ENCODE data around the gene AKR7A2.

The AKR7A2 gene

DNA sequence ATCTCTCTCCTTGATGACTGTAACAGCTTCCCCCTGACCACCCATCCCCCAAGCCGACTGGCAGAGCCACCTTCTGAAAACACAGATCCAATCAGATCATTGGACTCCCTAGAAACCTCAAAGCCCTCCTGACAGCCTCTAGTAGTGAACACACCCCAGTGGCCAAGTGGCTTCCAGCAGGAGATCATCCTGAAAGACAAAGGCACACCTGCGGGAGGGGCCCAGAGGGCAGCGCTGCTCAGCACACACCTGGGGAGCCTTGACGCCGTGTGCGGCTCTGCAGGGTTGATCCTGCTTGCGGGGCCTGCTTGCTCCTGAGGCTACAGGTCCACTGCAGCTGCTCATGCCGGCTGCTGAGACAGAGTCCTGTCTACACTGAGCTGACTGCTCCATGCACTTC, 41.7 kb upstream of the AKR7A2 start:
- H3K27ac ChIP-seq, result no peak overlapping the region
- H3K9me3 ChIP-seq (ENCODE audit: control insufficient read depth, low read length), result no peaks in the 10 kb centered on the region
- no peak overlapping the region for H3K4me2 ChIP-seq (ENCODE audit: low read length)
- TF ChIP-seq, protein P1, sequence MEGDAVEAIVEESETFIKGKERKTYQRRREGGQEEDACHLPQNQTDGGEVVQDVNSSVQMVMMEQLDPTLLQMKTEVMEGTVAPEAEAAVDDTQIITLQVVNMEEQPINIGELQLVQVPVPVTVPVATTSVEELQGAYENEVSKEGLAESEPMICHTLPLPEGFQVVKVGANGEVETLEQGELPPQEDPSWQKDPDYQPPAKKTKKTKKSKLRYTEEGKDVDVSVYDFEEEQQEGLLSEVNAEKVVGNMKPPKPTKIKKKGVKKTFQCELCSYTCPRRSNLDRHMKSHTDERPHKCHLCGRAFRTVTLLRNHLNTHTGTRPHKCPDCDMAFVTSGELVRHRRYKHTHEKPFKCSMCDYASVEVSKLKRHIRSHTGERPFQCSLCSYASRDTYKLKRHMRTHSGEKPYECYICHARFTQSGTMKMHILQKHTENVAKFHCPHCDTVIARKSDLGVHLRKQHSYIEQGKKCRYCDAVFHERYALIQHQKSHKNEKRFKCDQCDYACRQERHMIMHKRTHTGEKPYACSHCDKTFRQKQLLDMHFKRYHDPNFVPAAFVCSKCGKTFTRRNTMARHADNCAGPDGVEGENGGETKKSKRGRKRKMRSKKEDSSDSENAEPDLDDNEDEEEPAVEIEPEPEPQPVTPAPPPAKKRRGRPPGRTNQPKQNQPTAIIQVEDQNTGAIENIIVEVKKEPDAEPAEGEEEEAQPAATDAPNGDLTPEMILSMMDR (IDR thresholded peaks at IDR 0.05), result no peak
- H3K36me3 ChIP-seq (ENCODE audit: control insufficient read depth, insufficient read depth, low read length), result no peaks in the 10 kb centered on the region
- H3K27me3 ChIP-seq (ENCODE audit: control insufficient read depth, insufficient read depth, low read length), result no peaks in the 10 kb centered on the region
- no peaks in the 10 kb centered on the region for H3K79me2 ChIP-seq
- no peak overlapping the region for H2AFZ ChIP-seq
- H3K4me3 ChIP-seq (ENCODE audit: low read depth, low read length), result no peak overlapping the region
- H3K9ac ChIP-seq, result no peak overlapping the region
- H3K4me1 ChIP-seq, result no peaks in the 10 kb centered on the region

DNA sequence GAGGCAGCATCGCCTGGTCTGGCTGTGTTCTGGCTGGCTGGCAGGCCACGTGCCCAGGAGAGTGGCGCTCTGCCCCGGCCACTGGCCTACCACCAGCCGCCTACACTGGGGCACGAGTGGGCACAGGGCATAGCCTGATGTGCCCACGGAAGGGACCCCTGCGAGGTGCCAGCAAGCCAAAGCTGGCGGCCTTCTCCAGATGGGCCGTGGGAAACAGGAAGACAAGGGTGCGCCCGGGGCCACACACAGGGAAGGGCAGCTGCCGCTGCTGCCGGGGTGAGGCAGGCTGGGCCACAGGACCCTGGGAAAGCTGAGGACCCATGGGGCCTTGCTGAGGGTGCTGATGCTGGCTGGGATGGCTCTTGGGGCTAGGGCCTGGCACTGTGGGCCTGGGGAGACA, 40.9 kb upstream of the AKR7A2 start:
- H3K9me3 ChIP-seq (ENCODE audit: control insufficient read depth, low read length), result no peaks in the 10 kb centered on the region
- H3K27ac ChIP-seq, result no peak overlapping the region
- no peak overlapping the region for H3K4me2 ChIP-seq (ENCODE audit: low read length)
- H2AFZ ChIP-seq, result no peak overlapping the region
- no peak overlapping the region for H3K4me3 ChIP-seq (ENCODE audit: low read depth, low read length)
- no peaks in the 10 kb centered on the region for H3K36me3 ChIP-seq (ENCODE audit: control insufficient read depth, insufficient read depth, low read length)
- no peaks in the 10 kb centered on the region for H3K4me1 ChIP-seq
- H3K9ac ChIP-seq, result no peak overlapping the region
- TF ChIP-seq, protein P1 (IDR thresholded peaks at IDR 0.05), result no peak
- H3K27me3 ChIP-seq (ENCODE audit: control insufficient read depth, insufficient read depth, low read length), result no peaks in the 10 kb centered on the region
- no peaks in the 10 kb centered on the region for H3K79me2 ChIP-seq

DNA sequence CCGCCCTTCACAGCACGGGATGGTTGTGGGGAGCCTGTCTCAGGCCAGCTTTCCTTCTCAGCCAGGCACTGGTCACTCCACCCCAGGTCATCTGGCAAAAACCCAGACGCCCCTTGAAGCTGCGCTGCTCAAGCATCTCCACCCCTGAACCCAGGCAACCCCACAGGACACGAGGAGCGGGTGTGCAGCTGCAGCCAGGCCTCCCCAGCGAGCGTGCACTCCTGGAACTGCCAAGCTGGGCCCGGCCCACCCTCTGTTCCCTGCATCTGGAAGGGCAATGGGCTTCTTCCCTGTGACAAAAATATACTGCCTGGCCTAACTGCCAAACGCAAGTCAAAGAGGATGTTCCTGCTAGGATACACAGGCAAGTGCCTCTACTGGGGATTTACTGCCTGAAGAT, 39.9 kb upstream of the AKR7A2 start:
- Histone ChIP-seq H3K79me2 (no peaks in the 10 kb centered on the region), H3K9me3 (ENCODE audit: control insufficient read depth, low read length) (no peaks in the 10 kb centered on the region), H3K36me3 (ENCODE audit: control insufficient read depth, insufficient read depth, low read length) (no peaks in the 10 kb centered on the region), H3K27me3 (ENCODE audit: control insufficient read depth, insufficient read depth, low read length) (no peaks in the 10 kb centered on the region), H3K4me3 (ENCODE audit: low read depth, low read length) (no peak overlapping the region), H3K4me2 (ENCODE audit: low read length) (no peak overlapping the region), H2AFZ (no peak overlapping the region), H3K9ac (no peak overlapping the region), H3K4me1 (no peaks in the 10 kb centered on the region), H3K27ac (no peak overlapping the region)
- TF ChIP-seq, protein P1 (IDR thresholded peaks at IDR 0.05), result no peak

DNA sequence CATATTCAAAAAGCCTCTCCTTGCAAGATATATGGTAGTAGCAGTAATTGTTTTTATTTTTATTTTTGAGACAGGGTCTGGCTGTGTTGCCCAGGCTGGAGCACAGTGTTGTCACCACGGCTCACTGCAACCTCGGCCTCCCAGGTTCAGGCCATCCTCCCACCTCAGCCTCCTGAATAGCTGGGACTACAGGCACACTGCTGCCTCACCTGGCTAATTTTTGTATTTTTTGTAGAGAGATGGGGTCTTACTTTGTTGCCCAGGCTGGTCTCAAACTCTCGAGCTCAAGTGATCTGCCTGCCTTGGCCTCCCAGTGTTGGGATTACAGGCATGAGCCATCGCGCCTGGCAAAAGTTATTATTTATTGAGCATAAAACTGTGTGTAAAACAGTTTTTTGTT, 38.6 kb upstream of the AKR7A2 start:
- H3K4me3 ChIP-seq (ENCODE audit: low read depth, low read length), result no peak overlapping the region
- H3K4me2 ChIP-seq (ENCODE audit: low read length), result no peak overlapping the region
- no peaks in the 10 kb centered on the region for H3K4me1 ChIP-seq
- H2AFZ ChIP-seq, result no peak overlapping the region
- TF ChIP-seq, protein P1 (IDR thresholded peaks at IDR 0.05), result no peak
- no peak overlapping the region for H3K9ac ChIP-seq
- no peak overlapping the region for H3K27ac ChIP-seq
- H3K79me2 ChIP-seq, result no peaks in the 10 kb centered on the region
- H3K27me3 ChIP-seq (ENCODE audit: control insufficient read depth, insufficient read depth, low read length), result no peaks in the 10 kb centered on the region
- H3K36me3 ChIP-seq (ENCODE audit: control insufficient read depth, insufficient read depth, low read length), result no peaks in the 10 kb centered on the region
- no peaks in the 10 kb centered on the region for H3K9me3 ChIP-seq (ENCODE audit: control insufficient read depth, low read length)

DNA sequence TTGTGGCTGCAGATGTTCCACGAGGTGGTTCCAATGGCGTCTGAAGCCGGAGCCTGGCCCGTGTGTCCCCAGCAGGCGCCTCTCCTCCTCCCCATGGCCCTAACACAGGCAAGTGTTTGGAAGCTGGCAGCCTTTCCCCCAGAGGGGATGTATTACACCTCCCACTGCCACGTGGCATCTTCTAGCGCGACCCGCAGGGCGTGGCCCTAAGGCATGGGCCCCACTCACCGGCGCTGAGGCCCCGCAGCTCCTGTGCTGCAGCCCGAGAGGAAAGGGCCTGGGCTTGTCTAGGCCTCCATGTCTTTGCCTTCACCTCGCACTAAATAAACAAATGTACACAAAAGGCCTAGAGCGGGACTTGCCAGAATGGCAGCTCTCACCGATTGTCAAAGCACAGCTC, 38.1 kb upstream of the AKR7A2 start:
- H3K27ac ChIP-seq, result no peak overlapping the region
- H3K36me3 ChIP-seq (ENCODE audit: control insufficient read depth, insufficient read depth, low read length), result no peaks in the 10 kb centered on the region

More for the DNA sequence above, 38.1 kb upstream of the AKR7A2 start:
- Histone ChIP-seq H3K4me2 (ENCODE audit: low read length) (no peak overlapping the region), H3K9me3 (ENCODE audit: control insufficient read depth, low read length) (no peaks in the 10 kb centered on the region), H3K4me1 (no peaks in the 10 kb centered on the region), H3K79me2 (no peaks in the 10 kb centered on the region), H2AFZ (no peak overlapping the region), H3K9ac (no peak overlapping the region), H3K4me3 (ENCODE audit: low read depth, low read length) (no peak overlapping the region), H3K27me3 (ENCODE audit: control insufficient read depth, insufficient read depth, low read length) (no peaks in the 10 kb centered on the region)
- TF ChIP-seq, protein P1 (IDR thresholded peaks at IDR 0.05), result no peak
